Suprapubic skin (tissue), 3 donors: ENCODE measurements around the gene RAB44.

ENCODE experiments used
- CTCF ChIP-seq, 2 donors: fragments of 200-600 bp in 1 of 2; fragments of 450-650 bp in 1 of 2; sonication (generic) in 1 of 2; IDR thresholded peaks; one replicate each; pipeline ENCODE4 v1.5.1; 2016 to 2019; ENCODE audit warnings: antibody characterized with exemption in 2 of 2, mild to moderate bottlenecking in 1 of 2, moderate library complexity in 1 of 2
- POLR2A ChIP-seq, 2 donors: fragments of 450-650 bp; IDR thresholded peaks; one replicate each; pipeline ENCODE4 v1.6.1; 2017; ENCODE audit warnings: antibody characterized with exemption in 2 of 2, mild to moderate bottlenecking in 2 of 2, moderate library complexity in 2 of 2

- no peak for TF ChIP-seq CTCF (IDR thresholded peaks at IDR 0.05)
- no peak for TF ChIP-seq POLR2A (IDR thresholded peaks at IDR 0.05)
Measured at GRCh38 chr6:36731622-36732310, 34.1 kb downstream of the RAB44 start.
